Calu3 (cell line): ENCODE measurements around the gene CFAP20DC. TPM values are rescaled to one million over a fixed set of nuclear protein-coding genes. Genes with fewer than 3 reads are reported as not detected.

Experiments
- BruUV-seq: library from RNA; stranded (reverse); fragments of 400-500 nt; replicated peaks from 2 replicates; lab custom pipeline; 2021; lab: Mats Ljungman, UMichigan
- CTCF ChIA-PET: fragments of 300-600 bp; sonication (Branson Sonifier 250); formaldehyde crosslinking; loops from one replicate; lab custom pipeline; 2022; ENCODE audit warnings: antibody characterized with exemption; lab: Charles Lee
- DNase-seq: peaks from one replicate; pipeline ENCODE4 v3.0.0; 2022
- H3K27ac Mint-ChIP-seq: one replicate; pipeline ENCODE4 v1.8.0; 2022; ENCODE audit warnings: mixed read lengths; ENCODE audit not compliant: unreplicated experiment
- H3K27me3 Mint-ChIP-seq: one replicate; pipeline ENCODE4 v1.8.0; 2022; ENCODE audit warnings: mixed read lengths; ENCODE audit not compliant: unreplicated experiment
- H3K36me3 Mint-ChIP-seq: one replicate; pipeline ENCODE4 v1.8.0; 2022; ENCODE audit warnings: mild to moderate bottlenecking, moderate library complexity, mixed read lengths; ENCODE audit not compliant: insufficient read depth, unreplicated experiment
- H3K4me1 Mint-ChIP-seq: one replicate; pipeline ENCODE4 v1.8.0; 2022; ENCODE audit warnings: mild to moderate bottlenecking, low read depth, mixed read lengths; ENCODE audit not compliant: unreplicated experiment
- H3K4me3 Mint-ChIP-seq: one replicate; pipeline ENCODE4 v1.8.0; 2022; ENCODE audit warnings: mild to moderate bottlenecking, low read depth, moderate library complexity, mixed read lengths; ENCODE audit not compliant: unreplicated experiment
- H3K9me3 Mint-ChIP-seq: one replicate; pipeline ENCODE4 v1.8.0; 2022; ENCODE audit warnings: low read depth, mixed read lengths; ENCODE audit not compliant: unreplicated experiment
- CTCF ChIP-seq: fragments of 200-600 bp; IDR thresholded peaks from one replicate; pipeline ENCODE4 v1.8.0; 2022; ENCODE audit warnings: antibody characterized with exemption; ENCODE audit not compliant: unreplicated experiment
- intact Hi-C: fragments of 100-400 bp; cut with micrococcal nuclease; formaldehyde crosslinking; loops from one replicate; pipeline ENCODE4 v1.10.0; 2022; ENCODE audit not compliant: unreplicated experiment
- total RNA-seq: library from RNA; stranded (reverse); gene quantifications from 2 replicates; pipeline ENCODE4 v1.2.3, GENCODE V29; 2022

CFAP20DC gene
- total RNA-seq, 1 experiment from 2014 or later, result 5.8 TPM

- Mint-ChIP-seq H3K27ac (no peak overlapping the region), H3K4me3 (no peak overlapping the region), H3K36me3 (no peaks in the 10 kb centered on the region), H3K4me1 (no peaks in the 10 kb centered on the region), H3K9me3 (no peaks in the 10 kb centered on the region), H3K27me3 (no peaks in the 10 kb centered on the region)
- no peak for DNase-seq
- intact Hi-C loops, result no loop called here
- CTCF ChIA-PET, result no interaction called here
- no TSS peak for BruUV-seq
- no peak for TF ChIP-seq CTCF
Measured at GRCh38 chr3:58864480-58864879, 185.3 kb downstream of the CFAP20DC start.

DNA sequence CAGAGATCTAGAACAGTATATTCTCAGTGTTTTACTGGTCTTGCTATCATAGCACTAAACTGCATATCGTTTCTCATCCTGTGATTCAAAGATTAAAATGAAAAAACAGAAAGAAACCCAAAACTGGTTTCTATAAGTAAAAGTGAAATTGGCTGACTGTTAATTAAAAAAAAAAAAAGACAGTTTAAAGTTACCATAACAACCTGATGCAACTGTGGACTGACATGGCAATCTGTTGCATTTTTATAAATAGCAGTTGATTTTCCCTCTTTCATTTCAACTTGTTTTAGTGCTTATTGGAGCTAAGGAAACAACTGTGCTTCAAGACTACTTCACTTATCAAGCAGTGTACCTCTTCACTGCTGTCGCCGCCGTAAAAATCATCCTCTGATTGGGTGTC, 186.6 kb downstream of the CFAP20DC start:
- intact Hi-C loops, result no loop called here
- Mint-ChIP-seq H3K9me3 (no peaks in the 10 kb centered on the region), H3K27me3 (no peaks in the 10 kb centered on the region), H3K4me3 (no peak overlapping the region), H3K4me1 (no peaks in the 10 kb centered on the region), H3K36me3 (no peaks in the 10 kb centered on the region), H3K27ac (no peak overlapping the region)
- CTCF ChIA-PET, result no interaction called here
- no peak for TF ChIP-seq CTCF
- no peak for DNase-seq
- BruUV-seq, result no TSS peak

GRCh38 chr3:58861551-58861950, 188.3 kb downstream of the CFAP20DC start:
- intact Hi-C loops, result no loop called here
- Mint-ChIP-seq H3K36me3 (no peaks in the 10 kb centered on the region), H3K4me1 (no peaks in the 10 kb centered on the region), H3K4me3 (no peak overlapping the region), H3K27ac (no peak overlapping the region), H3K27me3 (no peaks in the 10 kb centered on the region), H3K9me3 (no peaks in the 10 kb centered on the region)
- no peak for DNase-seq
- no peak for TF ChIP-seq CTCF
- BruUV-seq, result no TSS peak
- CTCF ChIA-PET, result no interaction called here

DNA sequence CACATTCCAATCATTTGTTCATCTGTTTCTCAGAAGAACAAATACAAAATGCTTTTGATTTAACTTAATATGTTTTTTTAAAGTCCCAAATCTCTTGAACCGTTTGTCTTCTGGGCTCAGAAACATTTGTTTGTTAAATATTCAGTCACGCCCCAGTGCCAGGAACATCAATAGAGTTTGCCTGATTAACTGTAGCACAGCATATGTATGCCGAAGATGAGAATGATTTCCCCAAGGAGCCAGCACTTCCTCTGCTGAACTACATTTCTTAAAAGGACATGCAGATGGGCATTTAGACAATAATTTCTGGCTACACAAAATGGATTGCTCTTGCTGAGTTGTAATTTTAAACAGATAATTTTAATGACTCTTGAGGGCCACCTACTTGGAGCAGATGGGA, 191.7 kb downstream of the CFAP20DC start:
- Mint-ChIP-seq H3K4me1 (no peaks in the 10 kb centered on the region), H3K4me3 (no peak overlapping the region), H3K36me3 (no peaks in the 10 kb centered on the region), H3K9me3 (no peaks in the 10 kb centered on the region), H3K27me3 (no peaks in the 10 kb centered on the region), H3K27ac (no peak overlapping the region)
- TF ChIP-seq CTCF, result no peak
- DNase-seq, result no peak
- no TSS peak for BruUV-seq
- intact Hi-C loops, result no loop called here
- CTCF ChIA-PET, result no interaction called here

DNA sequence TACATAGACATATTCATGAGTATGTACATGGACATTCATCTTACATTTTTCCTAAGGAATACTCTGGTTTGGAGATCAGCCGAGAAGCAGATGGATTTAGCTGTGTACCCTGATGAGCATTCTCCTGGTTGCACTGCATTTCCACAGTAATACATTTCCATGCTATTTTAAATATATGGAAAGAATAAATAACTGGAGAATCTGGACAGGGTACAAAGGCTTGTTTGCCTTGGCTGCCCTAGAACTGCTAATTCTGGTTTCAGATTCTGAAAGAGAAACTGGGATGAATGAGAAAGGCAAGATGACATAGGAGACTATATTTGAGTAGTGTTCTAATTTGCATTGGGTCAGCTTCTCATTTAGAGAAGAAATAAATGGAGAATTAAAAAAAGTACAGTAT, 192.4 kb downstream of the CFAP20DC start:
- H3K27me3 Mint-ChIP-seq, result no peaks in the 10 kb centered on the region
- no peak overlapping the region for H3K27ac Mint-ChIP-seq
- TF ChIP-seq CTCF, result no peak
- H3K36me3 Mint-ChIP-seq, result no peaks in the 10 kb centered on the region
- no peak overlapping the region for H3K4me3 Mint-ChIP-seq
- H3K4me1 Mint-ChIP-seq, result no peaks in the 10 kb centered on the region
- no peaks in the 10 kb centered on the region for H3K9me3 Mint-ChIP-seq
- CTCF ChIA-PET, result no interaction called here
- DNase-seq, result no peak
- BruUV-seq, result no TSS peak
- intact Hi-C loops, result no loop called here
